ENCODE data around the gene HOXD4. TPM values are rescaled to one million over a fixed set of nuclear protein-coding genes. Genes with fewer than 3 reads are reported as not detected.

HOXD4 gene
- polyA plus RNA-seq, 1 of the 3 experiments (the other 2 are of a cell fraction) = 1.0 TPM

- Histone ChIP-seq H3K4me2 (no peak overlapping the region), H3F3A (replicated peaks; ENCODE audit: insufficient read depth) (no peaks in the 10 kb centered on the region), H3K79me2 (ENCODE audit: insufficient read depth) (peaks cover 4% of the 10 kb centered on the region; the same call in 1 of the 2 replicates), H3K27ac (ENCODE audit: low read depth in 2 of 2, low read length in 1 of 2) (no peak overlapping the region; a peak in 1 of 4 replicates), H2AFZ (ENCODE audit: low read depth) (no peak overlapping the region), H3K27me3 (ENCODE audit: insufficient read depth) (no peaks in the 10 kb centered on the region), H3K9ac (no peak overlapping the region), H4K20me1 (ENCODE audit: insufficient read depth) (no peaks in the 10 kb centered on the region), H3K36me3 (replicated peaks in 1 of 2; ENCODE audit: control insufficient read depth in 1 of 2, insufficient read depth in 2 of 2, low read length in 1 of 2) (peaks cover 0 to 14% of the 10 kb centered on the region in 2 experiments), H3K9me3 (no peaks in the 10 kb centered on the region), H3K4me3 (ENCODE audit: low read depth in 2 of 2, low read length in 1 of 2) (no peak overlapping the region), H3K4me1 (ENCODE audit: control insufficient read depth in 1 of 2, insufficient read depth in 2 of 2, low read depth in 1 of 2, low read length in 1 of 2) (peaks cover 0 to 8% of the 10 kb centered on the region in 2 experiments; a peak in 1 of 4 replicates), H3K9me2 (no peaks in the 10 kb centered on the region)
- WGBS (ENCODE audit: low lambda C conversion rate) = 92% methylated on average over 11 of the region's 11 CpGs
- ChIA-PET CTCF (interaction anchor here (1.0 to 4.4 kb wide), 2 partner anchors 9 to 502 kb away, joined by 3 to 24 read pairs; no protein-coding TSS in a partner anchor), POLR2A (no interaction called here)
- no peak for TF ChIP-seq EZH2phosphoT487 (IDR thresholded peaks at IDR 0.05; ENCODE audit: borderline replicate concordance, low read depth)
- TF ChIP-seq JUND (IDR thresholded peaks at IDR 0.05) = no peak
- TF ChIP-seq ZBTB33 (IDR thresholded peaks at IDR 0.05; ENCODE audit: borderline replicate concordance, low read depth) = no peak
- no peak for TF ChIP-seq TCF12 (IDR thresholded peaks at IDR 0.05)
- no peak for DNase-seq
Measured at GRCh38 chr2:176148751-176149421, 2.5 kb upstream of the HOXD4 start.

GRCh38 chr2:176149481-176149938, 1.8 kb upstream of the HOXD4 start:
- DNase-seq = no peak
- WGBS (ENCODE audit: low lambda C conversion rate) = 91% methylated on average over 22 of the region's 22 CpGs
- no peaks in the 10 kb centered on the region for H3K27me3 ChIP-seq (ENCODE audit: insufficient read depth)
- no peaks in the 10 kb centered on the region for H3F3A ChIP-seq (replicated peaks; ENCODE audit: insufficient read depth)
- peaks cover 0 to 8% of the 10 kb centered on the region in 2 experiments; a peak in 1 of 4 replicates for H3K4me1 ChIP-seq (ENCODE audit: control insufficient read depth in 1 of 2, insufficient read depth in 2 of 2, low read depth in 1 of 2, low read length in 1 of 2)
- POLR2A ChIA-PET = interaction anchor here (0.6 kb wide), 1 partner anchor 260 kb away, joined by 4 read pairs; no protein-coding TSS in a partner anchor
- TF ChIP-seq GABPA (IDR thresholded peaks at IDR 0.05; ENCODE audit: low read depth) (no peak), EP300 (IDR thresholded peaks at IDR 0.05; ENCODE audit: borderline replicate concordance in 1 of 2, low read depth in 1 of 2, low read length in 1 of 2) (no peak), USF1 (IDR thresholded peaks at IDR 0.05; ENCODE audit: borderline replicate concordance, low read depth) (no peak), FOXM1 (IDR thresholded peaks at IDR 0.05; ENCODE audit: low read depth) (no peak), SMC3 (IDR thresholded peaks at IDR 0.05; ENCODE audit: low read depth, low read length) (no peak), NRF1 (IDR thresholded peaks at IDR 0.05; ENCODE audit: low read depth, low read length) (no peak), CHD2 (IDR thresholded peaks at IDR 0.05; ENCODE audit: low read length, partially characterized antibody) (no peak), MXI1 (IDR thresholded peaks at IDR 0.05; ENCODE audit: low read depth, low read length) (no peak), SIN3A (IDR thresholded peaks at IDR 0.05; ENCODE audit: borderline replicate concordance, low read depth, low read length) (no peak), ZBTB33 (IDR thresholded peaks at IDR 0.05; ENCODE audit: borderline replicate concordance, low read depth) (no peak), RFX5 (IDR thresholded peaks at IDR 0.05; ENCODE audit: low read length) (no peak), RXRA (IDR thresholded peaks at IDR 0.05; ENCODE audit: borderline replicate concordance, low read depth) (no peak)
- no peak overlapping the region for H3K9ac ChIP-seq
- H3K4me2 ChIP-seq = no peak overlapping the region
- no peaks in the 10 kb centered on the region for H3K9me2 ChIP-seq
- H4K20me1 ChIP-seq (ENCODE audit: insufficient read depth) = no peaks in the 10 kb centered on the region
- CTCF ChIA-PET = interaction anchor here (4.4 kb wide), 1 partner anchor 9 kb away, joined by 24 read pairs; no protein-coding TSS in a partner anchor
- H2AFZ ChIP-seq (ENCODE audit: low read depth) = no peak overlapping the region
- peaks cover 3% of the 10 kb centered on the region; the same call in 1 of the 2 replicates for H3K79me2 ChIP-seq (ENCODE audit: insufficient read depth)
- no peak overlapping the region for H3K4me3 ChIP-seq (ENCODE audit: low read depth in 2 of 2, low read length in 1 of 2)
- peaks cover 0 to 19% of the 10 kb centered on the region in 2 experiments for H3K36me3 ChIP-seq (replicated peaks in 1 of 2; ENCODE audit: control insufficient read depth in 1 of 2, insufficient read depth in 2 of 2, low read length in 1 of 2)
- H3K9me3 ChIP-seq = no peaks in the 10 kb centered on the region
- H3K27ac ChIP-seq (ENCODE audit: low read depth in 2 of 2, low read length in 1 of 2) = no peak overlapping the region

Measured in SK-N-SH (cell line).